NCI-H510A treated with DMSO at 0.1 percent for 48 hours (cell line): ENCODE measurements around the gene PLA2G6.
"Not testable (repeated sequence)": the region's sequence is repeated elsewhere in the genome, so short reads cannot be mapped to it uniquely, and the experiment has no call there.

Experiments
- DNase-seq: peaks from one replicate; lab custom pipeline; 2025; lab: John Stamatoyannopoulos, UW

PLA2G6 gene

GRCh38 chr22:38129021-38129420 lies 52.6 kb downstream of the PLA2G6 start:
- no peak for DNase-seq

DNA sequence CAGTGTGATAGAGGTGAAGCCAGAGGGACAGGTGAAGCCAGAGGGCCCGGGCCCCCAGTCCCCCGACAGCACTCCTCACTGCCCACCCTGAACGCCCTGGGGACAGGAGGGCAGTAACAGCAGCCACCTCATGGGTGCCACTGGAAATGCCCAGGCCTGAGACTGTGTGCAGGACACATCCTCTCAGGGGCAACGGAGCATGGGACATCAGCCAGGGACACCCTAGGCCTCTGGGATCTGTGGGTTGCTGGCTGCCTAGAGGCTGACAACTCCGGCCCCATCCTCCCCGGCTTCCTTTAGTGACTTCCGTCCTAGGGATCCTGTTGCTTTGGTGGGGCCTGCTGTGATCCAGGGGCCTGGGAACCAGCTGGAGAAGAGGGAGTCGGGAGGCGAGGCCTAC lies 53.8 kb downstream of the PLA2G6 start:
- no peak for DNase-seq

DNA sequence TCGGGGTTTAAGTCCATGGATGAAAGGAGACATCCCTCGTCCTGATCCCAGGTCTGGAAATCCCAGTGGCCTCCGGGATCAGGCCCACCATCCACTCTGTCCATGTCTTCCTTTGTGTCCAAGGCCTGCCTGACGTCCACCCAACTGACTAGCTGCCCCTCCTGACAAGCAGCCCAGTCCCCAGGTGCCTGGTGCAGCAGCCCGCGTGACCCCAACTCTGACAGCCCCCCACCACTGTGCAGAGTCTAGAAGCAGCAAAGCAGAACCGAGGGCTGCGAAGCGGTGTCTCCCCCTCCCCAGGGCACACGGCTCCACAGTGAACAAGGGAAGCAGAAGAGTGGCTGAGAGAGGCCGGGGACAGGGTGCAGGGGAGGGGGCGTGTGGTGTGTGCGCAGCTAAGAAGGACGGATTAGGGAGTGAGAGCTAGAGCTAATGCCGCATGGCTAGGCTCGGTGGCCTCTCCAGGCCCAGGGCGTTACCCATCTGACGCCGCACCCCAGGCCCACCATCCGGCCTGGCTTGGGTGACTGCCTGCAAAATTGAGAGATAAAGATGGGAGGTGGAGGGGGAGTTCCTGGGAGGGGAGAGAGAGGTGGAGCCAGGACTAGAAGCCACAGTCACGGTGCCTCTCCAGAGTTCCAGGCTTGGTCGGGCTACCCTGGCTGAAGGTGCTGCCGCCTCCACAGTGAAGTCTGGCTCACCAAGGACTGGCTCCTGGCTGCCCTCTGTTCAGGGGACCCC lies 54.5 kb downstream of the PLA2G6 start:
- no peak for DNase-seq

- no peak for DNase-seq
These were observed 55.9 kb downstream of the PLA2G6 start for GRCh38 chr22:38125751-38126201.

- no peak for DNase-seq
These were observed 56.5 kb downstream of the PLA2G6 start for GRCh38 chr22:38125038-38125610.

- DNase-seq: no peak
These were observed 57.2 kb downstream of the PLA2G6 start for GRCh38 chr22:38124236-38124974.

- DNase-seq: no peak
These were observed 59.0 kb downstream of the PLA2G6 start for GRCh38 chr22:38122616-38123015.

DNA sequence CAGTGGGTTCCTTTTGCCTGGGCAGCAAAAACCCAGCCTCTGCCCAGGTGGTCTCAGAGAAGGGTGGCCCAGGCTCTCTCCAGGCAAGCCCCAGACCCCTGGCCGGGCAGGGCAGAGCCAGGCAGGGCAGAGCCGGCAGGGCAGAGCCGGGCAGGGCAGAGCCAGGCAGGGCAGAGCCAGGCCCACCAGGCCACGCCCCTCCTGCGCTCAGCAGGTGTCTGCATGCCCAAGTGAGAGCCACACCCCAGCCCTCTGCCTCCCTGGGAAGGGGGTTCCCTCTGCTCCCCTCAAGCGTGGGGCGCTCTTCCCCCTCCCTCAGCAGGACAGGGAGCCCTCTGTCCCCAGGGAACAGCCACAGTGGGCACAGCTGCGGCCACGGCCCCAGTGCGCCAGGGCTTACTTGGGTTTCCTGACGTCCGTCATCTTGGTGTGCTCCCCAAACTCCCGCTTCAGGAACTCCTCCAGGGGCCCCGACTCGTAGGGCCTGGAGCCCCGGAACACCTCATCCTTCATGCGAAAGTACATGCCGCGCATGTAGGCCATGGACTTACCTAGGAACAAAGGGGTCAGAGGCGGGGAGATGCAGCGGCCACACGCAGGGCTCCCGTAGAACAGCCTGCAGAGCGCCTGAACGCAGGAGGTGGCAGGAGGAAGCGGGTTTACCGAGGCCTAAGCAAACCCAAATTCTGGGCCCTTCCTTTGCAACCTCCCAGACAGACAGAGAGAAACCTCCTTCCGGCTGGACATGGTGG lies 61.1 kb downstream of the PLA2G6 start:
- no peak for DNase-seq

DNA sequence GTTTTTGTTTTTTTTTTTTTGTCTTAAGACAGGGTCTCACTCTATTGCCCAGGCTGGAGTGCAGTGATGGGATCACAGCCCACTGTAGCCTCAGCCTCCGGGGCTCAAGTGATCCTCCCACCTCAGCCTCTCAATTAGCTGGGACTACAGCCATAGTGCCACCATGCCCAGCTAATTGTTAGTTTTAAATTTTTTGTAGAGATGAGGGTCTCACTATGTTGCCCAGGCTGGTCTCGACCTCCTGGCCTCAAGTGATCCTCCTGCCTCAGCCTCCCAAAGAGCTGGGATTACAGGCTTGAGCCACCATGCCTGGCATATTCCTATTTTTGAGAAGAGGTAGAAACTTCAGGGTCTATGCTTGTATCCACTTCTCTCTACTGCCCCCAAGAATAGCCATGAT lies 62.9 kb downstream of the PLA2G6 start:
- DNase-seq: not testable (repeated sequence)

DNA sequence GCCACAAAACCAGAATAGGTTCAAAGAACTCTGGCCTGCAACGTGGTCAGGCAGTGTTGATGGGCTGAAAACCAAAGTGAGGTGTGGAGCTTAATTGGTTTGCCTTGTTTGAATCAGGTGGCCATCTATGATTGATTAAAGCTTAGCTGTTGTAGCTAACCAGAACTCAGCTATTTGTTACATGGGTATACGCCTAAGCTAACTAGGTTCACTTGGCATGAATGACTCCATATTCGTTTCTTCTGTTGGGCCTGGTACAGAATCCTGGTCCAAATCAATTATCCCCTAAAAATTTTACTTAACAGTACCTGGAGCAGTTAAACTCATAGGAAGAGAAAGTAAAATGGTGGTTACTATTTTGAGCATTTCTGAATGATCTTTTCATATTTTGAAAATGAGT lies 63.4 kb downstream of the PLA2G6 start:
- no peak for DNase-seq

DNA sequence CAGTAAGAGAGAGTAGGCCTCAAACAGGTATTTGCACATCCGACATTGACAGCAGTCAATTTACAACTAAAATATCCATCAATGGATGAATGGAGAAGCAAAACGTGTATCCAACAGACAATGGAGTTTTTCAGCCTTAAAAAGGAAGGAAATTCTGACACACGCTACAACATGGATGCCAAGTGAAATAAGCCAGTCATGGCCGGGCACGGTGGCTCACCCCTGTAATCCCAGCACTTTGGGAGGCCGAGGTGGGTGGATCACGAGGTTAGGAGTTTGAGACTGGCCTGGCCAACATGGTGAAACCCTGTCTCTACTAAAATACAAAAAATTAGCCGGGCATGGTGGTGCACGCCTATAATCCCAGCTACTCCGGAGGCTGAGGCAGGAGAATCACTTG lies 64.1 kb downstream of the PLA2G6 start:
- DNase-seq: not testable (repeated sequence)

- no peak for DNase-seq
These were observed 66.0 kb downstream of the PLA2G6 start for GRCh38 chr22:38115423-38116205.

DNA sequence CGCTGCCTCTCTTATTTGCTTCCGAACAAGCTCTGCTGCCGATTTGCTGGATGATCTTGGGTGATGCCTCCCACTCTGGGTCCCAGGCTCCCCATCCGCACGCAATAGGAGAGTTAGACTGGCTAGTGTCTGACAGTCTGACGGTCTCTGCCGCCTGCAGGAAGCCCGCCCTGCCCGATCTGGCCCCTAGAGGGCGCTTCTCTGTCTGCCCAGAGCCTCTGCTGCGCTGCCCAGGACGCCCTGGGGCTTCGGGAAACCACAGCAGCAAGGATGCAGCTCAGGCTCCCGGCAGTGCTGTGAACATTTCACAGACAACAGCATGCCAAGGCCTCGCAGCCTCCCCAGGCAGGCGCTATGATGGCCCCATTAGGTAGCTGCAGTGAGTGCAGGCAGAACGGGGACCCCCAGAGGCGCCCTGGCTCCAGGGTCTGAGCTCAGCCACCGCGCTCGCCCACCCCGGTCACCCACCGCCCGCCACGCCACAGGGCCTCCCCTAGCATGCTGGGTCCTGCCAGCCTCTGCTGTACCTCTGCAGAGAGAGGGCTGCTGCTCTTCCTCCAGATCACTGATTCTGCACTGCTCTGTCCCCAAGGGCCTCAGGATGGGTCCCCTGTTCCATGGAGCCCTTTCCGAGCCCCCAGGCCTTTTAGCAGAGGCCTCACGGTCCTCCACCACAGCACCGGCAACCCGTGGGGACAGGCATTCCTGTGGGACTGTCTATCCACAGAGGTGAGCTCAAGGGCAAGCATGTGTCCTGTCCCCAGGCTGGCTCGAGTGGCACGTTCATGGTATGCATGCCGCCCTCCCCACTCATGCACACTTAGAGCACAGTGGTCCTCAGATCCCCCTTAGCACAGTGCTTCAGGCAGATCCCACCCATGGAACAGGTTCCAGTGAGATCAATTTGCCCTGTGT lies 66.9 kb downstream of the PLA2G6 start:
- DNase-seq: peak; percentile 54

GRCh38 chr22:38112381-38112780 lies 69.2 kb downstream of the PLA2G6 start:
- DNase-seq: no peak

DNA sequence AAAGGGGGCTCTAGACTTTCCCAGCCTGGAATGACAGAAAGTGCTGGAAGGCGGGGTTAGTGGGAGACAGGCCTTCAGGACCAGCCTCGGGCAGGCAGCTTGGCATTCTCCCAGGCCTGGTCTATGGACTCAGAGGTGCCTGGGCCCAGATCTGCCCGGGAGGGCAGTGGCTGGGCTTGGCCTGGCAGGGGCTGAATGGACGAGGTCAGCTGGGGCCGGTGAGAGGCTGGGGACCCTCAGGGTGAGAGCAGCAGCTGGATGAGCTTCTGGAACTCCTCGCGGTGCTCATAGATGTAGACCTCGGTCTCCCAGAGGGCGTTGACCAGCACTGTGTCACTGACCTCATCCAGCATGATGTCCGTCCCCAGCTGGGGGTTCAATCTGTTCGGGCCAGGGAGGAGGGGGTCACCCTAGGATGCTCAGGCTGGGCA lies 69.7 kb downstream of the PLA2G6 start:
- DNase-seq: no peak

- no peak for DNase-seq
These were observed 70.5 kb downstream of the PLA2G6 start for GRCh38 chr22:38110863-38111852.

DNA sequence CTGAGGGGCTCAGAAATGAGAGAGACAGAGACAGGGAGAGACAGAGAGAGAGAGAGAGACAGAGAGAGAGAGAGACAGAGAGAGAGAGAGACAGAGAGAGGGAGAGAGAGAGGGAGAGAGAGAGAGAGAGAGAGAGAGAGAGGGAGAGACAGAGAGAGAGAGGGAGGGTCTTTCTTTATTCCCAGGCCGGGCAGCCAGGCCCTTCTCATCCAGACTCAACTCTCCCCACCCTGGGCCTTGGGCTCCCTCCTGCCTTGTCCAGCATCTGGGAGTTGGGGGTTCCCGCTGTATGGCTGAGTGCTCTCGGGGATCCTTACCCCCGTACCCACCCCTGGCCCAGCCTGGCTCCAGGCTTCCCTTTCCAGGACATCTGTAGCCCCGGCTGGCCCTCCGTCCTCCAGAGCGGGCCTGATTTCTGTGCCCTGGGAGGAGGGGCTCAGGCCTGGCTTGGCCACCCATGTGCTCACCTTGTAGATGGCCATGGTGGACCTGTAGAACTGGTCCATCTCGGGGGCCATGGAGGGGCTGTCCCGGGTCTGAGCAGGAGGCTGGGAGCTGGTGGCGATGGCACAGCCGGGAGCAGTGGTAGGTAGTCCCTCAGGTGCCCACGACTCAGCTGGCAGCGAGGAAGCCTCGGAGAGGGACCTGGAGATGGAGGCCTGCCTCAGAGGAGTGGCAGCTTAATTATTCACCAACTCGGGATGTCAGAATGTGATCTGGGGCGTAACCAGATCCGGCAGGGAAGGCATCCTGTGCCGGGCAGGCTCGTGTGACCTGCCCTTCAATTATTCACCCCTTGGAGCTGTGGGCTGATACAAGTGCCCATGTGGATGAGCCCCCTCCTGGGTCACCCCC lies 71.4 kb downstream of the PLA2G6 start, which contains the start of gene BAIAP2L2:
TSS of gene BAIAP2L2 (minus strand) at position 677 of the 855 bp plus-strand sequence. CDS start at position 518, 159 bp downstream.
- DNase-seq: no peak

DNA sequence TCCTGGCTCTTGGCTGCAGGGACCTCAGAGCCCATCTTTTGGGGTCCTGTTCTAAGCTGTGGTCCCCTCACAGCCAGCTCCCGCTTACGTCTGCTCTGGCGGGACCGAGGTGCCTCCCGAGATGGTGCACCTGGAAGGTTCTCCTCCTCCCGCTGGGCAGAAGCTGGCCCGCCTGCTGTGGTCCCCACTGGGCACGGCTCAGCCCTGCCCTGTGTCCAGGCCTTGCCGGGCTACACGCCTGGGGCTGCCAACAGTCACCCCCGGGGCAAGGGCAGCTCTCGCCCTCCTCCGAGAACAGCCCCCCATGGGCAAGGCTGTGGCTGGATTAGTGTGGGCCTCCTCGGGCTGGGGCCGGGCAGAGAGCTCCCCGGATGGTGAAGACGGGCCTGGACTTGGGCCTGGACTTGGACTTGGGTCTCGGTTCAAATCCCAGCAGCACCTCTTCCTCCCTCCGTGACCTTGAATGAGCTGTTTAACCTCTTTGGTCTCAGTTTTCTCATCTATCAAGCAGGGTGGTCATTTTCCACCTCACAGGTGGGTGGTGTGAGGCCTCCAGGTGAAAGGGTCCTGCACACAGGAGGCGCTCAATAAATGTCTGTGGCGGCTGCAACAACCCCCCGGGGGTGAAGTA lies 72.1 kb downstream of the PLA2G6 start:
- no peak for DNase-seq
